DMS 273 (cell line): ENCODE measurements around the gene GP9.
A peak's percentile ranks its signal among the peaks of the same experiment; 100 is the strongest.
"Not testable (repeated sequence)": the region's sequence is repeated elsewhere in the genome, so short reads cannot be mapped to it uniquely, and the experiment has no call there.

ENCODE experiments used
- DNase-seq: peaks from one replicate; lab custom pipeline; 2025; ENCODE audit not compliant: unreplicated experiment; lab: John Stamatoyannopoulos, UW

The GP9 gene

GRCh38 chr3:129106866-129107565, 46.4 kb downstream of the GP9 start:
- DNase-seq = peak; percentile 37

GRCh38 chr3:129107793-129108192, 47.2 kb downstream of the GP9 start:
- DNase-seq = no peak

DNA sequence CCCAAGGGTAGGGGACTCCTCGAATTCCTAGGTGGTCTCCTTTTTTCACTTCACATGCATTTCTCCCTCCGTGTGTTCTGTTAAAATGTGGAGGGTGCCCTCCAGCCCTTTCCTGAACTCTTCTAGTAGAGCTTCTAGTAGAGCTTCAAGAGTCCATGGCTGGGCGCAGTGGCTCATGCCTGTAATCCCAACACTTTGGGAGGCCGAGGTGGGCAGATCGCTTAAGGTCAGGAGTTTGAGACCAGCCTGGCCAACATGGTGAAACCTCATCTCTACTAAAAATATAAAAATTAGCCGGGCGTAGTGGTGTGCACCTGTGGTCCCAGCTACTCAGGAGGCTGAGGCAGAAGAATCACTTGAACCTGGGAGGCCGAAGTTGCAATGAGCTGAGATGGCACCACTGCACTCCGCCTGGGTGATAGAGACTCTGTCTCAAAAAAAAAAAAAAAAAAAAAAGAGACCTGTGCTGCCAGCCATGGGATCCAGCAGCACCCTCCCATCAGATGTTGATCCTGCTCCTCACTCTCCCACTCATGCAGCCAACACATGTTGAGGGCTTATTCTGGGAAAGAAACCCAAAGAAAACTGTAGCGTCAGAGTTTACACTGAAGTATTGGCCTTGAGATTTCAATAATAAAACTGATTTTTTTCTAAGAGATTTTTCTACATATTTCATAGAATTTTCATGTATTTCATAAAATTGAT, 50.6 kb downstream of the GP9 start:
- not testable (repeated sequence) for DNase-seq
